H1 (cell line): Measurements from ENCODE around the gene COCH. TPM values are rescaled to one million over a fixed set of nuclear protein-coding genes. Genes with fewer than 3 reads are reported as not detected.

Experiments
- EP300 ChIP-seq, 2 experiments: IDR thresholded peaks; 1 replicate in 1 of 2; 2 replicates in 1 of 2; pipeline ENCODE4 v1.6.1; 2011 to 2012; ENCODE audit warnings: low read depth in 2 of 2, low read length in 2 of 2, mild to moderate bottlenecking in 2 of 2, borderline replicate concordance in 1 of 2, inconsistent platforms in 1 of 2, moderate library complexity in 1 of 2
- GABPA ChIP-seq: IDR thresholded peaks from 2 replicates; pipeline ENCODE4 v1.6.1; 2011; ENCODE audit warnings: mild to moderate bottlenecking, low read length, moderate library complexity, borderline replicate concordance; ENCODE audit not compliant: insufficient read depth
- KDM1A ChIP-seq: fragments of 200-600, 300-600 bp; sonication (generic); IDR thresholded peaks from 2 replicates; pipeline ENCODE4 v1.7.1; 2016; ENCODE audit warnings: mild to moderate bottlenecking, low read length, borderline replicate concordance
- TAF1 ChIP-seq: IDR thresholded peaks from 2 replicates; pipeline ENCODE4 v1.6.1; 2011; ENCODE audit warnings: mild to moderate bottlenecking, low read depth, low read length
- TBP ChIP-seq: IDR thresholded peaks from 2 replicates; pipeline ENCODE4 v1.6.1; 2011; ENCODE audit warnings: low read depth, low read length, improper control_type of control experiment
- ZNF274 ChIP-seq: IDR thresholded peaks from 2 replicates; pipeline ENCODE4 v1.7.0; 2012; ENCODE audit warnings: low read length, borderline replicate concordance; ENCODE audit errors: extremely low read depth
- polyA plus RNA-seq, 7 experiments: library from polyadenylated mRNA; depleted of rRNA in 3 of 7; stranded (reverse) in 5 of 7; unstranded in 2 of 7; fragments of >200 nt in 5 of 7; fragments of 200-250 nt in 2 of 7; gene quantifications; 1 replicate in 5 of 7; 2 replicates in 1 of 7; 4 replicates in 1 of 7; pipeline versions ENCODE4 v1.2.1 to v1.2.3, GENCODE V29; 2011 to 2013; ENCODE audit warnings: missing spikeins in 2 of 7, mixed read lengths in 2 of 7
- total RNA-seq: library from RNA; stranded (reverse); fragmentation: NEBNext Ultra II Directional; extraction: Animal tissue kit (Norgen Biotek cat#: 25700); gene quantifications from 2 replicates; pipeline ENCODE4 v1.2.1, GENCODE V29; 2021

Gene COCH
- total and polyA plus RNA-seq, 2 of the 8 experiments (the other 6 are each of a cell fraction or from before 2014, with no cell fraction given), result 12.9 to 30.8 TPM

DNA sequence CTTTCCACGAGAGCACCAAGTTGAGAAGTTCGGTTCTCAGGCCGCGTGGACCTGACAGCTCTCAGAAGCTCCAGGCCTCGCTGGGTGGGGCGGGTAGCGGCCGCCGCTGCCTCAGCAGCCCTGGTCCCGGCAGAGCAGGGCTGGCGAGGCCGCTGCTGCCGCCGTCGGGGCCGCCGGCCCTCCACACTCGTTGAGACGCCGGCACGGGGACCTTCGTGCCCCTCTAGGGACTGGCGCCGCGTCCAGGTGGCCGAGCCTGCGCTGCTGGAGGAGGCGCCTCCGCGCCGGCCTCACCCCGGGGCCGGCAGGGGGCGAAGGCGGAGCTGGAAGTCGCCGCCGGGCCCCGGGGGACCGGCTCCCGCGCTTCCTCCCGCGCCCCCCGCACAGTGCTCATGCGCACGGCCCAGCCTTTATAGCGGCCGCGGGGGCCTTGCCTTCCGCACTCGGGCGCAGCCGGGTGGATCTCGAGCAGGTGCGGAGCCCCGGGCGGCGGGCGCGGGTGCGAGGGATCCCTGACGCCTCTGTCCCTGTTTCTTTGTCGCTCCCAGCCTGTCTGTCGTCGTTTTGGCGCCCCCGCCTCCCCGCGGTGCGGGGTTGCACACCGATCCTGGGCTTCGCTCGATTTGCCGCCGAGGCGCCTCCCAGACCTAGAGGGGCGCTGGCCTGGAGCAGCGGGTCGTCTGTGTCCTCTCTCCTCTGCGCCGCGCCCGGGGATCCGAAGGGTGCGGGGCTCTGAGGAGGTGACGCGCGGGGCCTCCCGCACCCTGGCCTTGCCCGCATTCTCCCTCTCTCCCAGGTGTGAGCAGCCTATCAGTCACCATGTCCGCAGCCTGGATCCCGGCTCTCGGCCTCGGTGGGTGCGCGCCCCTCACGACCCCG is at the start of gene COCH (continued):
- TF ChIP-seq GABPA (0 out of 2 replicates have a peak, but pooled peaks have one; percentile 28), EP300 (IDR thresholded peaks at IDR 0.05; ENCODE audit: borderline replicate concordance in 1 of 2, low read depth in 2 of 2, low read length in 2 of 2) (no peak), TAF1 (peak; percentile 26; the same call in 1 of the 2 replicates), KDM1A (no peak), TBP (0 out of 2 replicates have a peak, but pooled peaks have one; percentile 25), ZNF274 (no peak)
